H9 (cell line): Measurements from ENCODE around the gene LRRC3. TPM values are rescaled to one million over a fixed set of nuclear protein-coding genes. Genes with fewer than 3 reads are reported as not detected.

Experiments
- DNase-seq: peaks from one replicate; pipeline ENCODE4 v3.0.0-alpha.2; 2017
- H2AFZ ChIP-seq: one replicate; pipeline ENCODE4 v1.6.1; 2013; ENCODE audit warnings: mild to moderate bottlenecking, low read length, control low read depth, moderate library complexity
- H2AK5ac ChIP-seq: 2 replicates; pipeline ENCODE4 v1.6.1; 2013; ENCODE audit warnings: low read length, control low read depth, mixed read lengths; ENCODE audit not compliant: insufficient read length
- H2BK120ac ChIP-seq: one replicate; pipeline ENCODE4 v1.6.1; 2013; ENCODE audit warnings: low read depth, mild to moderate bottlenecking, low read length, control low read depth, inconsistent platforms; ENCODE audit not compliant: poor library complexity, severe bottlenecking
- H2BK12ac ChIP-seq: 2 replicates; pipeline ENCODE4 v1.6.1; 2013; ENCODE audit warnings: low read length, control low read depth, mixed read lengths, low read depth; ENCODE audit not compliant: insufficient read length
- H2BK15ac ChIP-seq: 2 replicates; pipeline ENCODE4 v1.6.1; 2013; ENCODE audit warnings: low read depth, low read length, control low read depth
- H2BK20ac ChIP-seq: one replicate; pipeline ENCODE4 v1.6.1; 2013; ENCODE audit warnings: low read depth, mild to moderate bottlenecking, low read length, control low read depth, inconsistent platforms; ENCODE audit not compliant: poor library complexity, severe bottlenecking
- H2BK5ac ChIP-seq: 2 replicates; pipeline ENCODE4 v1.6.1; 2013; ENCODE audit warnings: low read length, control low read depth, mixed read lengths; ENCODE audit not compliant: insufficient read length
- H3K14ac ChIP-seq: 2 replicates; pipeline ENCODE4 v1.6.1; 2013; ENCODE audit warnings: low read length, control low read depth; ENCODE audit not compliant: insufficient read depth
- H3K18ac ChIP-seq: 2 replicates; pipeline ENCODE4 v1.6.1; 2013; ENCODE audit warnings: low read depth, mild to moderate bottlenecking, mixed read lengths, low read length, control low read depth; ENCODE audit not compliant: insufficient read length
- H3K23ac ChIP-seq: 2 replicates; pipeline ENCODE4 v1.6.1; 2013; ENCODE audit warnings: low read length, control low read depth, mixed read lengths, low read depth; ENCODE audit not compliant: insufficient read length
- H3K23me2 ChIP-seq: 2 replicates; pipeline ENCODE4 v1.6.1; 2013; ENCODE audit warnings: low read depth, mild to moderate bottlenecking, mixed read lengths, low read length, control low read depth; ENCODE audit not compliant: insufficient read length, poor library complexity, severe bottlenecking
- H3K27ac ChIP-seq: 2 replicates; pipeline ENCODE4 v1.5.1; 2013; ENCODE audit warnings: low read length, control low read depth, mixed read lengths, low read depth; ENCODE audit not compliant: insufficient read length
- H3K27me3 ChIP-seq: 2 replicates; pipeline ENCODE4 v1.6.1; 2013; ENCODE audit warnings: low read length, control low read depth, inconsistent platforms; ENCODE audit not compliant: insufficient read depth
- H3K4ac ChIP-seq: 2 replicates; pipeline ENCODE4 v1.6.1; 2013; ENCODE audit warnings: low read depth, mild to moderate bottlenecking, control low read depth, inconsistent platforms, low read length, moderate library complexity
- H3K4me1 ChIP-seq: 2 replicates; pipeline ENCODE4 v1.6.1; 2013; ENCODE audit warnings: low read length, control low read depth, inconsistent platforms; ENCODE audit not compliant: insufficient read depth
- H3K4me2 ChIP-seq: 2 replicates; pipeline ENCODE4 v1.6.1; 2013; ENCODE audit warnings: low read length, control low read depth, mixed read lengths; ENCODE audit not compliant: insufficient read length, insufficient read depth
- H3K56ac ChIP-seq: 2 replicates; pipeline ENCODE4 v1.6.1; 2013; ENCODE audit warnings: low read depth, mild to moderate bottlenecking, mixed read lengths, low read length, control low read depth; ENCODE audit not compliant: insufficient read length
- H3K79me1 ChIP-seq: 2 replicates; pipeline ENCODE4 v1.6.1; 2013; ENCODE audit warnings: low read depth, mild to moderate bottlenecking, moderate library complexity, low read length, control low read depth, inconsistent platforms; ENCODE audit not compliant: insufficient read depth, poor library complexity, severe bottlenecking
- H3K79me2 ChIP-seq: 2 replicates; pipeline ENCODE4 v1.6.1; 2013; ENCODE audit warnings: low read length, control low read depth, inconsistent platforms; ENCODE audit not compliant: insufficient read depth
- H3K9ac ChIP-seq: 2 replicates; pipeline ENCODE4 v1.6.1; 2013; ENCODE audit warnings: low read length, control low read depth, mixed read lengths; ENCODE audit not compliant: insufficient read length; ENCODE audit errors: extremely low read depth
- H3K9me3 ChIP-seq: one replicate; pipeline ENCODE4 v1.6.1; 2013; ENCODE audit warnings: low read depth, low read length, inconsistent platforms; ENCODE audit not compliant: control insufficient read depth
- H3T11ph ChIP-seq: one replicate; pipeline ENCODE4 v1.6.1; 2013; ENCODE audit warnings: mild to moderate bottlenecking, low read length, control low read depth, inconsistent platforms
- H4K20me1 ChIP-seq: one replicate; pipeline ENCODE4 v1.6.1; 2013; ENCODE audit not compliant: control insufficient read depth, insufficient read length, insufficient read depth
- H4K5ac ChIP-seq: 2 replicates; pipeline ENCODE4 v1.6.1; 2013; ENCODE audit warnings: low read depth, mild to moderate bottlenecking, mixed read lengths, low read length, control low read depth; ENCODE audit not compliant: insufficient read length
- H4K8ac ChIP-seq: replicated peaks from 2 replicates; pipeline ENCODE4 v1.6.1; 2013; ENCODE audit warnings: low read length, control low read depth, mixed read lengths, low read depth; ENCODE audit not compliant: insufficient read length
- H4K91ac ChIP-seq: 2 replicates; pipeline ENCODE4 v1.6.1; 2013; ENCODE audit warnings: low read depth, mild to moderate bottlenecking, moderate library complexity, mixed read lengths, low read length, control low read depth; ENCODE audit not compliant: insufficient read length
- H3K27ac Mint-ChIP-seq, 3 experiments: 2 replicates in 2 of 3; 3 replicates in 1 of 3; pipeline ENCODE4 v1.8.0; 2020 to 2021; ENCODE audit warnings: mixed read lengths in 3 of 3, mild to moderate bottlenecking in 1 of 3, moderate library complexity in 1 of 3
- H3K27me3 Mint-ChIP-seq: 2 replicates; pipeline ENCODE4 v1.8.0; 2021; ENCODE audit warnings: low read depth, mild to moderate bottlenecking, moderate library complexity, mixed read lengths
- H3K36me3 Mint-ChIP-seq, 3 experiments: 2 replicates in 2 of 3; 3 replicates in 1 of 3; pipeline ENCODE4 v1.8.0; 2020 to 2021; ENCODE audit warnings: low read depth in 3 of 3, mixed read lengths in 3 of 3; ENCODE audit not compliant: insufficient read depth in 1 of 3
- H3K4me1 Mint-ChIP-seq, 2 experiments: 2 replicates each; pipeline ENCODE4 v1.8.0; 2020; ENCODE audit warnings: mixed read lengths in 2 of 2
- H3K4me3 Mint-ChIP-seq, 2 experiments: 2 replicates in 1 of 2; 3 replicates in 1 of 2; pipeline ENCODE4 v1.8.0; 2020 to 2021; ENCODE audit warnings: mild to moderate bottlenecking in 2 of 2, mixed read lengths in 2 of 2, moderate library complexity in 1 of 2
- H3K9me3 Mint-ChIP-seq, 2 experiments: 2 replicates in 1 of 2; 3 replicates in 1 of 2; pipeline ENCODE4 v1.8.0; 2020; ENCODE audit warnings: mild to moderate bottlenecking in 2 of 2, mixed read lengths in 2 of 2, moderate library complexity in 1 of 2
- WGBS: extraction: QIAGEN DNeasy Blood & Tissue Kit; methylation state at CpG from one replicate; pipeline ENCODE4 v1.1.7; 2013; ENCODE audit warnings: missing lambda C conversion rate, low lambda C conversion rate, mixed read lengths; ENCODE audit not compliant: insufficient read length; ENCODE audit errors: extremely low coverage; 5-methylcytosine and 5-hydroxymethylcytosine counted together
- total RNA-seq: library from RNA; stranded (reverse); gene quantifications from 2 replicates; pipeline ENCODE4 v1.2.1, GENCODE V29; 2021
- TF ChIP-seq, protein P1 (sequence below): fragments of 200-600 bp; sonication (generic); conservative IDR thresholded peaks from 3 replicates; pipeline ENCODE4 v1.8.0; 2021; ENCODE audit warnings: antibody characterized with exemption, mild to moderate bottlenecking

LRRC3 gene
- total RNA-seq, 1 experiment from 2014 or later = 3.1 TPM

DNA sequence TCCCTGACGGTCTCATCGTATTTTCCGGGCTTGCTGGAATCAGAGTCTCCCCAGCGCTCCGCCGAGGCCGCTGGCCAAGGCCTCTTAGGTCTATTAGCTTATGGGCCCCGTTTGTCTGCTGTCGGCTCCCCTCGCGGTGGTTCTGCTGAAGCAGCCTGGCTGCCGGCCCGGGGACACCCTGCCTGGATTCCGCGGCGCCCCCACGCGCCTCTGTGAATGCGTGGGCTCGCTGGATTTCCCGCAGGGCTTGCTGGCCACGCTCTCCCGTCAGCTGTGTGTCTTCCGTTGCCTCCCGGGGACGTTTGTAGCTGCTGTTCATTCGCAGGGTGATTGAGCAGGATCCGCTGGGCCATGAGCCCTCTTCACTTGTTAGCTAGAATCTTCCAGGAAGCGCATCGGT, 8.4 kb downstream of the LRRC3 start:
- no peak overlapping the region for H2BK5ac ChIP-seq
- TF ChIP-seq, protein P1, sequence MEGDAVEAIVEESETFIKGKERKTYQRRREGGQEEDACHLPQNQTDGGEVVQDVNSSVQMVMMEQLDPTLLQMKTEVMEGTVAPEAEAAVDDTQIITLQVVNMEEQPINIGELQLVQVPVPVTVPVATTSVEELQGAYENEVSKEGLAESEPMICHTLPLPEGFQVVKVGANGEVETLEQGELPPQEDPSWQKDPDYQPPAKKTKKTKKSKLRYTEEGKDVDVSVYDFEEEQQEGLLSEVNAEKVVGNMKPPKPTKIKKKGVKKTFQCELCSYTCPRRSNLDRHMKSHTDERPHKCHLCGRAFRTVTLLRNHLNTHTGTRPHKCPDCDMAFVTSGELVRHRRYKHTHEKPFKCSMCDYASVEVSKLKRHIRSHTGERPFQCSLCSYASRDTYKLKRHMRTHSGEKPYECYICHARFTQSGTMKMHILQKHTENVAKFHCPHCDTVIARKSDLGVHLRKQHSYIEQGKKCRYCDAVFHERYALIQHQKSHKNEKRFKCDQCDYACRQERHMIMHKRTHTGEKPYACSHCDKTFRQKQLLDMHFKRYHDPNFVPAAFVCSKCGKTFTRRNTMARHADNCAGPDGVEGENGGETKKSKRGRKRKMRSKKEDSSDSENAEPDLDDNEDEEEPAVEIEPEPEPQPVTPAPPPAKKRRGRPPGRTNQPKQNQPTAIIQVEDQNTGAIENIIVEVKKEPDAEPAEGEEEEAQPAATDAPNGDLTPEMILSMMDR = no peak
- H4K8ac ChIP-seq = no peak overlapping the region
- no peaks in the 10 kb centered on the region for H3K79me2 ChIP-seq
- H3K9ac ChIP-seq = no peak overlapping the region
- H2BK20ac ChIP-seq = no peak overlapping the region
- no peak overlapping the region for H4K91ac ChIP-seq
- H3K9me3 ChIP-seq = no peaks in the 10 kb centered on the region
- no peaks in the 10 kb centered on the region for H3K79me1 ChIP-seq
- H2AK5ac ChIP-seq = no peak overlapping the region
- no CpG with 5 or more reads among the region's 30 CpGs for WGBS
- no peak overlapping the region for H2AFZ ChIP-seq
- H3K9me3 Mint-ChIP-seq = no peaks in the 10 kb centered on the region; a peak in 1 of 5 replicates
- no peaks in the 10 kb centered on the region for H3K27me3 ChIP-seq
- H4K5ac ChIP-seq = no peak overlapping the region
- no peak overlapping the region; the same call in 1 of the 2 replicates for H3K14ac ChIP-seq
- H3K27me3 Mint-ChIP-seq = no peaks in the 10 kb centered on the region
- no peaks in the 10 kb centered on the region; a peak in 1 of 7 replicates for H3K36me3 Mint-ChIP-seq
- no peak for DNase-seq
- no peak overlapping the region for H3K4me2 ChIP-seq
- no peaks in the 10 kb centered on the region for H4K20me1 ChIP-seq
- H3K56ac ChIP-seq = no peak overlapping the region
- no peak overlapping the region for H3K4me3 Mint-ChIP-seq
- H3K23me2 ChIP-seq = no peaks in the 10 kb centered on the region
- no peaks in the 10 kb centered on the region for H3K4me1 ChIP-seq
- H2BK15ac ChIP-seq = no peak overlapping the region
- H2BK120ac ChIP-seq = no peak overlapping the region
- H3K4me1 Mint-ChIP-seq = peaks cover 0 to 8% of the 10 kb centered on the region in 2 experiments; a peak in 3 of 4 replicates
- peak overlapping the region in 1 of 3 experiments; percentile 62; a peak in 2 of 7 replicates for H3K27ac Mint-ChIP-seq
- no peak overlapping the region for H3K18ac ChIP-seq
- no peak overlapping the region for H2BK12ac ChIP-seq
- no peak overlapping the region for H3K23ac ChIP-seq
- no peak overlapping the region for H3K27ac ChIP-seq
- no peak overlapping the region for H3T11ph ChIP-seq
- no peak overlapping the region for H3K4ac ChIP-seq
